Naive B cell (primary cell): ENCODE data around the gene SECISBP2. TPM values are rescaled to one million over a fixed set of nuclear protein-coding genes. Genes with fewer than 3 reads are reported as not detected.

Source experiments
- ATAC-seq, 2 donors: fragments of 150-1000 bp; cut with Tn5 transposase; 2 replicates each; pipeline ENCODE4 v1.10.0; 2021; ENCODE audit warnings: low read depth in 2 of 2, mild to moderate bottlenecking in 2 of 2, moderate library complexity in 2 of 2
- DNase-seq: peaks from one replicate; pipeline ENCODE4 v3.0.0; 2022
- H3K27ac Mint-ChIP-seq, 6 donors: one replicate each; pipeline ENCODE4 v1.8.0; 2020 to 2022; ENCODE audit warnings: mild to moderate bottlenecking in 6 of 6, mixed read lengths in 6 of 6, moderate library complexity in 5 of 6, inconsistent platforms in 2 of 6
- H3K27me3 Mint-ChIP-seq, 3 donors: one replicate each; pipeline ENCODE4 v1.8.0; 2021 to 2022; ENCODE audit warnings: mixed read lengths in 3 of 3, mild to moderate bottlenecking in 1 of 3
- H3K36me3 Mint-ChIP-seq, 2 donors: one replicate each; pipeline ENCODE4 v1.8.0; 2020 to 2022; ENCODE audit warnings: mixed read lengths in 2 of 2, inconsistent platforms in 1 of 2, mild to moderate bottlenecking in 1 of 2
- H3K4me1 Mint-ChIP-seq, 3 donors: one replicate each; pipeline ENCODE4 v1.8.0; 2020 to 2022; ENCODE audit warnings: mixed read lengths in 3 of 3, inconsistent platforms in 1 of 3, mild to moderate bottlenecking in 1 of 3, moderate library complexity in 1 of 3
- H3K4me3 Mint-ChIP-seq, 8 donors: one replicate each; pipeline ENCODE4 v1.8.0; 2020 to 2022; ENCODE audit warnings: mild to moderate bottlenecking in 8 of 8, mixed read lengths in 8 of 8, moderate library complexity in 8 of 8, inconsistent platforms in 2 of 8
- H3K9me3 Mint-ChIP-seq, 7 donors: one replicate each; pipeline ENCODE4 v1.8.0; 2020 to 2022; ENCODE audit warnings: mixed read lengths in 7 of 7, mild to moderate bottlenecking in 5 of 7, inconsistent platforms in 2 of 7, moderate library complexity in 1 of 7
- polyA plus RNA-seq, 6 donors: library from polyadenylated mRNA; unstranded; fragments of 300-500 nt; fragmentation: Illumina TruSeq; gene quantifications; one replicate each; pipeline ENCODE4 v1.2.3, GENCODE V29; 2021; ENCODE audit warnings: low read depth in 6 of 6

SECISBP2 gene
- polyA plus RNA-seq, 6 donors from 2014 or later: 15.4 to 39.3 (median 28.2) TPM

- Mint-ChIP-seq H3K4me3 (no peak overlapping the region), H3K36me3 (peaks cover 19 to 22% of the 10 kb centered on the region in 2 donors), H3K27ac (peak overlapping the region in 5 of 6 donors; percentile 66 to 88 (median 70)), H3K4me1 (peaks cover 3 to 5% (median 5%) of the 10 kb centered on the region in 3 donors), H3K9me3 (no peaks in the 10 kb centered on the region), H3K27me3 (no peaks in the 10 kb centered on the region)
- ATAC-seq: no peak
- DNase-seq: no peak
Measured at GRCh38 chr9:89357331-89358197, 39.3 kb downstream of the SECISBP2 start.

- DNase-seq (no peak), ATAC-seq (no peak)
- Mint-ChIP-seq H3K27me3 (no peaks in the 10 kb centered on the region), H3K27ac (peak overlapping the region in 2 of 6 donors; percentile 27 to 88), H3K36me3 (peaks cover 19 to 22% of the 10 kb centered on the region in 2 donors), H3K9me3 (no peaks in the 10 kb centered on the region), H3K4me1 (peaks cover 0 to 1% (median 0%) of the 10 kb centered on the region in 3 donors), H3K4me3 (no peak overlapping the region)
Measured at GRCh38 chr9:89358376-89358916, 40.1 kb downstream of the SECISBP2 start.

- DNase-seq: no peak
- Mint-ChIP-seq H3K36me3 (peaks cover 19 to 22% of the 10 kb centered on the region in 2 donors), H3K9me3 (no peaks in the 10 kb centered on the region), H3K27me3 (no peaks in the 10 kb centered on the region), H3K4me3 (no peak overlapping the region), H3K27ac (peak overlapping the region in 1 of 6 donors; percentile 42), H3K4me1 (no peaks in the 10 kb centered on the region)
- ATAC-seq: no peak
Measured at GRCh38 chr9:89358985-89359384, 40.7 kb downstream of the SECISBP2 start.

- H3K27ac Mint-ChIP-seq: peak overlapping the region in 4 of 6 donors; percentile 10 to 75 (median 42)
- H3K4me3 Mint-ChIP-seq: no peak overlapping the region
- ATAC-seq (no peak), DNase-seq (no peak)
- H3K27me3 Mint-ChIP-seq: no peaks in the 10 kb centered on the region
- H3K4me1 Mint-ChIP-seq: no peaks in the 10 kb centered on the region
- H3K9me3 Mint-ChIP-seq: no peaks in the 10 kb centered on the region
- H3K36me3 Mint-ChIP-seq: peaks cover 19 to 22% of the 10 kb centered on the region in 2 donors
Measured at GRCh38 chr9:89359751-89360261, 41.5 kb downstream of the SECISBP2 start.

DNA sequence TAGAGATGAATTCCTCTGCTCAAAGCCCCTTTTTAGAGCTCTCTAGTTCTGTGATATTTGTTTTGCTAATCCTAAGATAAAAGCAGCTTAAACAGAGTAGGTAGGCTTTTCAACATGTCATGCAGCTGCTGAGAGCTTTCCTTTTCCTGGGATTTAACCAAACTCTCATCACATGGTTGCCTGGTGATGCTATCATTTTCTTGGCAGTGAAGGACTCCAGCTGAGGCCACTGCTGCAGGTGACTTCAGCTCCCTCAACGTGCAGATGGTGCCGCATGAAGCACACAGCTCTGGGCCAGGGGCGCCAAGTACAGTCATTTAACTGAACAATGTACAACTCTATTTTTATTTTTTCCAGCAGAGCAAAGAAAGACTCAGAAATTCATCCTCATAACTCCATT, 42.2 kb downstream of the SECISBP2 start:
- Mint-ChIP-seq H3K27me3 (no peaks in the 10 kb centered on the region), H3K9me3 (no peaks in the 10 kb centered on the region), H3K36me3 (peaks cover 13 to 22% of the 10 kb centered on the region in 2 donors), H3K4me1 (peaks cover 0 to 3% (median 0%) of the 10 kb centered on the region in 3 donors), H3K4me3 (peak overlapping the region in 1 of 8 donors; percentile 29), H3K27ac (peak overlapping the region in 4 of 6 donors; percentile 57 to 90 (median 73))
- ATAC-seq (no peak), DNase-seq (no peak)

- no peak for ATAC-seq
- Mint-ChIP-seq H3K36me3 (peaks cover 10 to 22% of the 10 kb centered on the region in 2 donors), H3K27ac (peak overlapping the region in 4 of 6 donors; percentile 29 to 75 (median 52)), H3K27me3 (no peaks in the 10 kb centered on the region), H3K9me3 (no peaks in the 10 kb centered on the region), H3K4me3 (no peak overlapping the region), H3K4me1 (peaks cover 0 to 4% (median 0%) of the 10 kb centered on the region in 3 donors)
- no peak for DNase-seq
Measured at GRCh38 chr9:89361031-89361430, 42.7 kb downstream of the SECISBP2 start.

GRCh38 chr9:89361816-89362646, 43.7 kb downstream of the SECISBP2 start:
- no peak overlapping the region for H3K4me3 Mint-ChIP-seq
- peak overlapping the region in 4 of 6 donors; percentile 10 to 75 (median 24) for H3K27ac Mint-ChIP-seq
- H3K4me1 Mint-ChIP-seq: peaks cover 0 to 4% (median 0%) of the 10 kb centered on the region in 3 donors
- H3K36me3 Mint-ChIP-seq: peaks cover 10 to 22% of the 10 kb centered on the region in 2 donors
- H3K27me3 Mint-ChIP-seq: no peaks in the 10 kb centered on the region
- H3K9me3 Mint-ChIP-seq: no peaks in the 10 kb centered on the region
- ATAC-seq: no peak
- DNase-seq: no peak

DNA sequence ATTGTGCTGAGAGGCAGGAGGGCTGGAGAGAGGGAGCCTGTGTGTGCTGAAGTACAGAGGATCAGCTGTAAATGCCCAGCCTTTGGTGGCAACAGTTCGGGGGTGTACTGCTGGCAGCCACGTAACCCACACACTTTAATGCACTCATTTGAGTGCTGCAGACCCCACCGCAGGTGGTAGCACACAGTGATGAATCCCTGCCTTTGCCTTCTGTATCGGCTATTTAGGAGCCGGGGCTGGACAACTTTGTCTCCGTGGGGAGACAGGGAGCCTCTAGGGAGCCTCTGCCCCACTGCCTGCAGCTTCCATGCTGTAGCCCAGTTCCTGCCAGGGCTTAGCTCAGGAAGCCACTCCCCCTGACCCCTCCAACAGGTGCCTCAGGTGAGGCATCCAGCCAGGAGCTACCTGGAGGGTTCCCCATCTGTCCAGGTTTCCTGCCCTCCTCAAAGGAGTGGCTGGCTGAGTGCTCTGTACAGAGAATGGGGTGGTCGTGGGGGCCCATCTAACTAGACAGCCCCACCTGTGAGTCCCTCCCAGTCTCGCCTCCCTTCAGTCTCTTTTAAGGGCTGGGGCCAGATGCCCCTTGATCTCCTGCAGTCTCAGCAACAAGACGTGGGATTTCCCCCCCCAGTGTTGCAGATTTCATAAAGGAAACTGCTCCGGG, 44.5 kb downstream of the SECISBP2 start:
- peaks cover 10 to 22% of the 10 kb centered on the region in 2 donors for H3K36me3 Mint-ChIP-seq
- H3K27me3 Mint-ChIP-seq: no peaks in the 10 kb centered on the region
- ATAC-seq (no peak), DNase-seq (no peak)
- no peak overlapping the region for H3K4me3 Mint-ChIP-seq
- H3K4me1 Mint-ChIP-seq: peaks cover 0 to 4% (median 0%) of the 10 kb centered on the region in 3 donors
- no peaks in the 10 kb centered on the region for H3K9me3 Mint-ChIP-seq
- H3K27ac Mint-ChIP-seq: peak overlapping the region in 3 of 6 donors; percentile 19 to 82 (median 69)

GRCh38 chr9:89363311-89363670, 45.0 kb downstream of the SECISBP2 start:
- ATAC-seq (no peak), DNase-seq (no peak)
- no peak overlapping the region for H3K4me3 Mint-ChIP-seq
- H3K36me3 Mint-ChIP-seq: peaks cover 10 to 22% of the 10 kb centered on the region in 2 donors
- no peaks in the 10 kb centered on the region for H3K27me3 Mint-ChIP-seq
- H3K9me3 Mint-ChIP-seq: no peaks in the 10 kb centered on the region
- peak overlapping the region in 2 of 6 donors; percentile 69 to 82 for H3K27ac Mint-ChIP-seq
- H3K4me1 Mint-ChIP-seq: peaks cover 0 to 4% (median 0%) of the 10 kb centered on the region in 3 donors

- Mint-ChIP-seq H3K36me3 (peaks cover 4 to 22% of the 10 kb centered on the region in 2 donors), H3K27ac (peak overlapping the region in 1 of 6 donors; percentile 15), H3K9me3 (no peaks in the 10 kb centered on the region), H3K4me3 (no peak overlapping the region), H3K4me1 (peaks cover 0 to 4% (median 0%) of the 10 kb centered on the region in 3 donors), H3K27me3 (no peaks in the 10 kb centered on the region)
- no peak for ATAC-seq
- no peak for DNase-seq
Measured at GRCh38 chr9:89363921-89364665, 45.8 kb downstream of the SECISBP2 start.

GRCh38 chr9:89364666-89365531, 46.6 kb downstream of the SECISBP2 start:
- Mint-ChIP-seq H3K36me3 (peaks cover 4 to 19% of the 10 kb centered on the region in 2 donors), H3K27ac (peak overlapping the region in 1 of 6 donors; percentile 15), H3K9me3 (no peaks in the 10 kb centered on the region), H3K4me3 (no peak overlapping the region), H3K4me1 (peaks cover 0 to 4% (median 0%) of the 10 kb centered on the region in 3 donors), H3K27me3 (no peaks in the 10 kb centered on the region)
- ATAC-seq (no peak), DNase-seq (no peak)
